Panc1 (cell line): ENCODE measurements around the gene RSPO4. TPM values are rescaled to one million over a fixed set of nuclear protein-coding genes. Genes with fewer than 3 reads are reported as not detected.

ENCODE experiments used
- total RNA-seq: library from RNA; stranded (reverse); gene quantifications from one replicate; pipeline ENCODE4 v1.2.1, GENCODE V29; 2021; ENCODE audit not compliant: unreplicated experiment

The RSPO4 gene
- total RNA-seq, 1 experiment from 2014 or later, result 0.54 TPM

Other genes with a start within 250 kb of the RSPO4 start
- gene SLC52A3, start 233.8 kb downstream of the RSPO4 start, total RNA-seq, result 6.4 TPM
- 7.8 TPM for gene FAM110A, start 168.6 kb downstream of the RSPO4 start, total RNA-seq
- not detected for gene ANGPT4, start 86.0 kb downstream of the RSPO4 start, total RNA-seq
- gene PSMF1, start 116.3 kb upstream of the RSPO4 start, total RNA-seq, result 161 TPM
- gene TMEM74B, start 182.7 kb upstream of the RSPO4 start, total RNA-seq, result 1.1 TPM
- gene C20orf202, start 201.1 kb upstream of the RSPO4 start, total RNA-seq, result not detected
- 1.0 TPM for gene RAD21L1, start 223.7 kb upstream of the RSPO4 start, total RNA-seq